Nephron (organoid): ENCODE results near the gene COL16A1.

Experiments used
- H3K27ac Mint-ChIP-seq, 3 experiments: 2 replicates each; pipeline ENCODE4 v1.8.0; 2020; ENCODE audit warnings: mixed read lengths in 3 of 3, mild to moderate bottlenecking in 2 of 3, moderate library complexity in 1 of 3
- H3K27me3 Mint-ChIP-seq: 2 replicates; pipeline ENCODE4 v1.8.0; 2021; ENCODE audit warnings: low read depth, mild to moderate bottlenecking, moderate library complexity, mixed read lengths
- H3K36me3 Mint-ChIP-seq: 2 replicates; pipeline ENCODE4 v1.8.0; 2020; ENCODE audit warnings: low read depth, mixed read lengths
- H3K4me1 Mint-ChIP-seq: 2 replicates; pipeline ENCODE4 v1.8.0; 2020; ENCODE audit warnings: mixed read lengths
- H3K4me3 Mint-ChIP-seq, 3 experiments: 2 replicates each; pipeline ENCODE4 v1.8.0; 2020; ENCODE audit warnings: mild to moderate bottlenecking in 3 of 3, mixed read lengths in 3 of 3, moderate library complexity in 2 of 3
- H3K9me3 Mint-ChIP-seq: 2 replicates; pipeline ENCODE4 v1.8.0; 2020; ENCODE audit warnings: mixed read lengths
- CTCF ChIP-seq, 3 experiments: fragments of 200-600 bp; sonication (generic); IDR thresholded peaks; one replicate each; pipeline ENCODE4 v1.5.0; 2021; ENCODE audit warnings: antibody characterized with exemption in 3 of 3; ENCODE audit not compliant: unreplicated experiment in 3 of 3

COL16A1 gene

GRCh38 chr1:31731049-31731565 is 27.3 kb upstream of the COL16A1 start:
- TF ChIP-seq CTCF (IDR thresholded peaks at IDR 0.05; ENCODE audit: unreplicated experiment in 3 of 3), result no peak
- Mint-ChIP-seq H3K27ac (no peak overlapping the region), H3K9me3 (no peaks in the 10 kb centered on the region), H3K4me3 (no peak overlapping the region), H3K36me3 (no peaks in the 10 kb centered on the region), H3K27me3 (peaks cover 4% of the 10 kb centered on the region), H3K4me1 (no peaks in the 10 kb centered on the region)

DNA sequence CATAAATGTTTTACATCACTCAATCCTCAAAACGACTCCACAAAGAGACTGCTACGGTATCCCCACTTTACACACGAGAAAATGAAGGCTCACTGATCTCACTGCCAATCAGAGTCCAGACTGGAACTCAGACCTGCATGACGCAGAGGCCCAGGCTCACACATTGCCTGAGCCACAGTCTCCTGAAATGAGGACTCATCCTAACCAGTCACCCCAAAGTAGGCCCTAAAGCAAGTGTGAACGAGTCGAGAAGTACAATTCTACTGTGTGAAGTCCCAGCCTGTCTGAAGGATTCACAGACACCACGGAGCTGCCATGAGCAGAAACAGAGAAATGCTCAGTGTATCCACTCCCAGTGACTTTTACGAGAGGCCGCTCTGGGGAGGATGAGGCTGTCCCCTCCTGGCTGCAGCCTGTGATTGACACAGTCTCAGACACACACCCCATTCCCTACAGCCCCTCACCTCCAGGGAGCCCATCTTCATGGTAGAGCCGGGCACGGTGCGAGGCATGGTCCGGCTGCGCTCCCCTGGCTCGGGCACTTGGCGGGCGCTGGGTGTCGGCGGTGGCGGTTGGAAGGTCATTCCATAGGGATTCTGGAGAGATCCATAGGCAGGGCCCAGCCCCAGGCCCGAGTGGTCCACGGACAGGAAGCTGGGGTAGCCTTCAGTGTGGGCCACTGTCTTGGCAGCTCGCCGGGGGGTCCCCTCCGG is 26.7 kb upstream of the COL16A1 start:
- H3K27me3 Mint-ChIP-seq, result peaks cover 4% of the 10 kb centered on the region
- TF ChIP-seq CTCF (IDR thresholded peaks at IDR 0.05; ENCODE audit: unreplicated experiment in 3 of 3), result no peak

DNA sequence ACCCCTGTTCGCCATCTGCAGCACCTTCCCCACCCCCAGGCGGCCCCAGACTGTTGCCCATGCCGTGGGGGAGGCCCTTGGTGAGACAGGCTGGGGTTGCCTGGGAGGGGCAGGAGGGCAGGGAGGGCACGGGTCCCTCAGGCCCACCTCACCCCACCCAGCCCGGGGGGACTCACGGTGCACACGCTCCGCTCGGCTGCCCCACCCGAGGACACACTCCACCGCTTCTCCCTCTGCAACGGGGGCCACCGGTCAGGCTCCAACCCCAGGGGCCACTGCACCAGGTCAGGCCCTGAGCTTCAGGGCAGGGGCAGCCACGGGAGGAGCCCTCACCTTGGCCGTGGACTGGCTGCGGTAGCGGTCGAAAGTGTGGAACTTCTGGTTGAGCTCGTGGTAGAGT is 24.0 kb upstream of the COL16A1 start:
- Mint-ChIP-seq H3K36me3 (no peaks in the 10 kb centered on the region), H3K27ac (no peak overlapping the region), H3K4me3 (no peak overlapping the region), H3K27me3 (no peaks in the 10 kb centered on the region), H3K9me3 (no peaks in the 10 kb centered on the region), H3K4me1 (peaks cover 9% of the 10 kb centered on the region)
- no peak for TF ChIP-seq CTCF (IDR thresholded peaks at IDR 0.05; ENCODE audit: unreplicated experiment in 3 of 3)

More for the DNA sequence above, 26.7 kb upstream of the COL16A1 start:
- H3K4me1 Mint-ChIP-seq, result no peaks in the 10 kb centered on the region
- H3K4me3 Mint-ChIP-seq, result no peak overlapping the region
- H3K27ac Mint-ChIP-seq, result no peak overlapping the region
- H3K36me3 Mint-ChIP-seq, result no peaks in the 10 kb centered on the region
- no peaks in the 10 kb centered on the region for H3K9me3 Mint-ChIP-seq

DNA sequence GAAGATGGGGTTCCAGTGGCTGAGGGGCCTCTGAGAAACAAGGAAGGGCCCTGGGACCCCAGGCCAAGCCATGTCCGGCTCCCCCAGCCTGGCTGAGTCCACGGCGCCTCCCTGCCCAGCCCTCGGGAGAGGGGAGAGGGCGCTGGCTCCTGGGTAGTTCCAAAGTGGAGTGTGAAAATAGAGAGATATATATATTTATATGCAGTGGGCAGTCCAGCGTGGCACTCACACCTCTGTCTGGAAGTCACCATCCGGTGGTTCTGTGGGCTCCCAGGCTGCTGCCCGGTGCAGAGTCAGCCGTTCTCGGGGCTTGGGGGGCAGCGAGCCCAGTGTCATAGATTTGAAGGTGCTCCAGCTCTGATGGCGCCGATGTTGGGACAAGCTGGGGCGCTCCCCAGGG is 23.4 kb upstream of the COL16A1 start:
- Mint-ChIP-seq H3K4me3 (no peak overlapping the region), H3K36me3 (no peaks in the 10 kb centered on the region), H3K4me1 (peaks cover 9% of the 10 kb centered on the region), H3K27ac (no peak overlapping the region), H3K9me3 (no peaks in the 10 kb centered on the region), H3K27me3 (peaks cover 3% of the 10 kb centered on the region)
- no peak for TF ChIP-seq CTCF (IDR thresholded peaks at IDR 0.05; ENCODE audit: unreplicated experiment in 3 of 3)

DNA sequence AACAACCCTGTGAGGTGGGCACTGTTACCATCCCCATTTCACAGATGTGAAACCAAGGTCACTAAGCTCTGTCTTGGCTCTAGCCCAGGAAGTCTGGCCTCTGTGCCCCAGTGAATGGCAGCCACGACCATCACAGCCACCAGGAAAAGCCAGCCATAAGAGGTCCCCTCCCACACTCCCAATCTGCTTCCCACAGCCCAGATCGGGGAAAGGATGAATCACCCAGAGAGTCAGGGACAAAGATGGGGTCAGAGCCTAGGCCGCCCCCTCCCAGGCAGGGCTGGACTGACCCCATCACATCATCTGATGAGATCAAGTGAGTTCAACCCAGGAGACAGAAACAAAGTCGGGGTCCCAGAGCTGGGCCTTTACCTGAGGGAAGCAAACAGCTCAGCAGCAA is 22.9 kb upstream of the COL16A1 start:
- H3K9me3 Mint-ChIP-seq, result no peaks in the 10 kb centered on the region

More for the DNA sequence above, 22.9 kb upstream of the COL16A1 start:
- Mint-ChIP-seq H3K27me3 (peaks cover 5% of the 10 kb centered on the region), H3K36me3 (no peaks in the 10 kb centered on the region), H3K27ac (no peak overlapping the region), H3K4me3 (no peak overlapping the region), H3K4me1 (peaks cover 9% of the 10 kb centered on the region)
- TF ChIP-seq CTCF (IDR thresholded peaks at IDR 0.05; ENCODE audit: unreplicated experiment in 3 of 3), result no peak
